ENCODE results near the gene ZDHHC6. TPM values are rescaled to one million over a fixed set of nuclear protein-coding genes. Genes with fewer than 3 reads are reported as not detected.

ZDHHC6 gene
- total and polyA plus RNA-seq, 2 donors (not counting 1 experiment from before 2014, with no cell fraction given): 30.5 to 61.2 TPM

- H4K20me1 ChIP-seq (ENCODE audit: control insufficient read depth, insufficient read depth, low read length, poor library complexity, severe bottlenecking): no peaks in the 10 kb centered on the region
- no peak for DNase-seq
- H3K9me3 ChIP-seq (ENCODE audit: control extremely low read depth in 1 of 3, control insufficient read depth in 2 of 3, insufficient read depth in 1 of 3, low read length in 2 of 3): no peaks in the 10 kb centered on the region
- intact Hi-C loops (cut with micrococcal nuclease): loop anchor here (10.0 kb wide), 1 partner anchor 124 kb away; no protein-coding TSS in a partner anchor
- H2AFZ ChIP-seq (ENCODE audit: insufficient read depth, low read depth, low read length, poor library complexity, severe bottlenecking): no peak overlapping the region
- H3K79me2 ChIP-seq (ENCODE audit: control insufficient read depth, insufficient read depth, low read length): no peaks in the 10 kb centered on the region
- no peak for ATAC-seq (ENCODE audit: low read depth)
- H3K27ac ChIP-seq (ENCODE audit: low read length in 2 of 2): no peak overlapping the region
- Mint-ChIP-seq H3K4me1 (peaks cover 6% of the 10 kb centered on the region), H3K4me3 (no peak overlapping the region), H3K27ac (no peak overlapping the region), H3K9me3 (ENCODE audit: insufficient read depth) (no peaks in the 10 kb centered on the region), H3K27me3 (no peaks in the 10 kb centered on the region)
- no peak overlapping the region for H3K4me2 ChIP-seq (replicated peaks; ENCODE audit: low read depth, low read length, poor library complexity, severe bottlenecking)
- H3K4me3 ChIP-seq (ENCODE audit: control extremely low read depth in 1 of 5, extremely low read depth in 1 of 5, insufficient read depth in 1 of 5, low read depth in 2 of 5, low read length in 4 of 5): no peak overlapping the region
- no peak for TF ChIP-seq EZH2 (IDR thresholded peaks at IDR 0.05; ENCODE audit: borderline replicate concordance, insufficient read depth, low read depth, low read length, poor library complexity, severe bottlenecking)
- no peak for TF ChIP-seq CTCF (IDR thresholded peaks at IDR 0.05)
- H3K36me3 ChIP-seq (replicated peaks in 1 of 2; ENCODE audit: control extremely low read depth in 1 of 2, control insufficient read depth in 1 of 2, extremely low read depth in 1 of 2, insufficient read depth in 2 of 2, low read length in 1 of 2): peaks cover 1 to 64% of the 10 kb centered on the region in 2 experiments
- no peaks in the 10 kb centered on the region for H3K4me1 ChIP-seq (ENCODE audit: control insufficient read depth in 2 of 2, insufficient read depth in 2 of 2, low read length in 2 of 2)
- POLR2A ChIA-PET: no interaction called here
- no peaks in the 10 kb centered on the region for H3K27me3 ChIP-seq (replicated peaks in 1 of 4; ENCODE audit: control extremely low read depth in 1 of 4, control insufficient read depth in 3 of 4, insufficient read depth in 4 of 4, low read length in 3 of 4)
- CTCF ChIA-PET: no interaction called here
- no CpG with 5 or more reads among the region's 4 CpGs for WGBS (ENCODE audit: insufficient coverage)
- H3K9ac ChIP-seq (ENCODE audit: low read length): no peak overlapping the region
Observed at GRCh38 chr10:112438356-112438755, 8.4 kb downstream of the ZDHHC6 start.

GRCh38 chr10:112434988-112435619, 11.6 kb downstream of the ZDHHC6 start:
- no peak overlapping the region for H3K27ac Mint-ChIP-seq
- no peak overlapping the region for H3K4me2 ChIP-seq (replicated peaks; ENCODE audit: low read depth, low read length, poor library complexity, severe bottlenecking)
- no CpG with 5 or more reads among the region's 2 CpGs for WGBS (ENCODE audit: insufficient coverage)

More at GRCh38 chr10:112434988-112435619, 11.6 kb downstream of the ZDHHC6 start:
- Histone ChIP-seq H3K27me3 (replicated peaks in 1 of 4; ENCODE audit: control extremely low read depth in 1 of 4, control insufficient read depth in 3 of 4, insufficient read depth in 4 of 4, low read length in 3 of 4) (no peaks in the 10 kb centered on the region), H3K79me2 (ENCODE audit: control insufficient read depth, insufficient read depth, low read length) (no peaks in the 10 kb centered on the region), H3K36me3 (replicated peaks in 1 of 2; ENCODE audit: control extremely low read depth in 1 of 2, control insufficient read depth in 1 of 2, extremely low read depth in 1 of 2, insufficient read depth in 2 of 2, low read length in 1 of 2) (peaks cover 3 to 66% of the 10 kb centered on the region in 2 experiments), H3K4me1 (ENCODE audit: control insufficient read depth in 2 of 2, insufficient read depth in 2 of 2, low read length in 2 of 2) (no peaks in the 10 kb centered on the region), H3K9ac (ENCODE audit: low read length) (no peak overlapping the region), H3K27ac (ENCODE audit: low read length in 2 of 2) (no peak overlapping the region), H3K9me3 (ENCODE audit: control extremely low read depth in 1 of 3, control insufficient read depth in 2 of 3, insufficient read depth in 1 of 3, low read length in 2 of 3) (no peaks in the 10 kb centered on the region), H4K20me1 (ENCODE audit: control insufficient read depth, insufficient read depth, low read length, poor library complexity, severe bottlenecking) (no peaks in the 10 kb centered on the region), H2AFZ (ENCODE audit: insufficient read depth, low read depth, low read length, poor library complexity, severe bottlenecking) (no peak overlapping the region), H3K4me3 (ENCODE audit: control extremely low read depth in 1 of 5, extremely low read depth in 1 of 5, insufficient read depth in 1 of 5, low read depth in 2 of 5, low read length in 4 of 5) (no peak overlapping the region)
- CTCF ChIA-PET: interaction anchor here (0.6 to 2.8 kb wide), 11 partner anchors 10 to 320 kb away, joined by 3 to 8 read pairs (median 3); partner anchors contain the start of genes VTI1A and ZDHHC6
- TF ChIP-seq EZH2 (IDR thresholded peaks at IDR 0.05; ENCODE audit: borderline replicate concordance, insufficient read depth, low read depth, low read length, poor library complexity, severe bottlenecking) (no peak), CTCF (IDR thresholded peaks at IDR 0.05) (peak; percentile 59)
- no peak overlapping the region for H3K4me3 Mint-ChIP-seq
- POLR2A ChIA-PET: interaction anchor here (1.5 kb wide), 1 partner anchor 12 kb away, joined by 3 read pairs; the partner anchor contains the start of genes VTI1A and ZDHHC6
- H3K9me3 Mint-ChIP-seq (ENCODE audit: insufficient read depth): no peaks in the 10 kb centered on the region
- H3K27me3 Mint-ChIP-seq: no peaks in the 10 kb centered on the region
- ATAC-seq (ENCODE audit: low read depth) (no peak), DNase-seq (peak; percentile 35)
- no peaks in the 10 kb centered on the region for H3K4me1 Mint-ChIP-seq
- intact Hi-C loops (cut with micrococcal nuclease): loop anchor here (10.0 kb wide), 1 partner anchor 120 kb away; no protein-coding TSS in a partner anchor

Measured in B cell (primary cell).